Measurements from ENCODE around the gene RNASE13. TPM values are rescaled to one million over a fixed set of nuclear protein-coding genes. Genes with fewer than 3 reads are reported as not detected.

Gene RNASE13
- polyA plus RNA-seq, 1 experiment = not detected

- Histone ChIP-seq H3K27ac (ENCODE audit: low read depth, low read length) (no peak overlapping the region), H3K9me3 (ENCODE audit: control insufficient read depth, insufficient read depth, low read length) (no peaks in the 10 kb centered on the region), H3K4me3 (ENCODE audit: low read depth, low read length) (no peak overlapping the region), H3K27me3 (ENCODE audit: control insufficient read depth, insufficient read depth, low read length) (peaks cover 16% of the 10 kb centered on the region)
- CTCF ChIA-PET = interaction anchor here (0.6 to 4.0 kb wide), 10 partner anchors 20 to 137 kb away, joined by 3 to 42 read pairs (median 4); no protein-coding TSS in a partner anchor
- POLR2A ChIA-PET = interaction anchor here (1.0 to 1.8 kb wide), 3 partner anchors 24 to 76 kb away, joined by 3 to 16 read pairs (median 3); no protein-coding TSS in a partner anchor
- DNase-seq (ENCODE audit: low read depth, low spot score) = no peak
- no peak for TF ChIP-seq CTCF (IDR thresholded peaks at IDR 0.05; ENCODE audit: low read depth, low read length)
These were observed 12.8 kb upstream of the RNASE13 start for GRCh38 chr14:21047378-21047781.

- DNase-seq (ENCODE audit: low read depth, low spot score) = no peak
- no peak overlapping the region for H3K4me3 ChIP-seq (ENCODE audit: low read depth, low read length)
- ChIA-PET POLR2A (no interaction called here), CTCF (interaction anchor here (0.8 to 2.2 kb wide), 7 partner anchors 24 to 73 kb away, joined by 3 to 22 read pairs (median 3); no protein-coding TSS in a partner anchor)
- no peaks in the 10 kb centered on the region for H3K9me3 ChIP-seq (ENCODE audit: control insufficient read depth, insufficient read depth, low read length)
- TF ChIP-seq CTCF (IDR thresholded peaks at IDR 0.05; ENCODE audit: low read depth, low read length) = no peak
- H3K27me3 ChIP-seq (ENCODE audit: control insufficient read depth, insufficient read depth, low read length) = peaks cover 21% of the 10 kb centered on the region
- H3K27ac ChIP-seq (ENCODE audit: low read depth, low read length) = no peak overlapping the region
These were observed 9.5 kb upstream of the RNASE13 start for GRCh38 chr14:21043974-21044618.

DNA sequence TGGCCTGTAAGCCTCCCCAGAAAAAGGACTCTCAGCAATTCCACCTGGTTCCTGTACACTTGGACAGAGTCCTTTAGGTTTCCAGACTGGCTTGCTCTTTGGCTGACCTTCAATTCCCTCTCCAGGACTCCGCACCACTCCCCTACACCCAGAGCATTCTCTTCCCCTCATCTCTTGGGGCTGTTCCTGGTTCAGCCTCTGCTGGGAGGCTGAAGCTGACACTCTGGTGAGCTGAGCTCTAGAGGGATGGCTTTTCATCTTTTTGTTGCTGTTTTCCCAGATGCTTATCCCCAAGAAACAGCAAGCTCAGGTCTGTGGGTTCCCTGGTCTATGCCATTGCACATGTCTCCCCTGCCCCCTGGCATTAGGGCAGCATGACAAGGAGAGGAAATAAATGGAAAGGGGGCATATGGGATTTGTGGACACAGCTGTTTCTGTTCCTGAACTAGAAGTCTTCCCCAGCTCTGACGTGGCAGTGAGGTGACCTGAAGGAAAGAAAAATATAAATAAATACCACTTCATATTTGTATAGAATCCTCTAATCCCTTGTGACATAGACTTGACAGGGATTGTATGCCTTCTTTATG lies 8.9 kb upstream of the RNASE13 start:
- CTCF ChIA-PET = interaction anchor here (0.8 to 2.2 kb wide), 7 partner anchors 25 to 73 kb away, joined by 3 to 22 read pairs (median 3); no protein-coding TSS in a partner anchor
- POLR2A ChIA-PET = no interaction called here

GRCh38 chr14:21042918-21043317 lies 8.3 kb upstream of the RNASE13 start:
- TF ChIP-seq CTCF (IDR thresholded peaks at IDR 0.05; ENCODE audit: low read depth, low read length) = no peak
- POLR2A ChIA-PET = no interaction called here
- H3K4me3 ChIP-seq (ENCODE audit: low read depth, low read length) = no peak overlapping the region
- H3K27ac ChIP-seq (ENCODE audit: low read depth, low read length) = no peak overlapping the region
- peaks cover 21% of the 10 kb centered on the region for H3K27me3 ChIP-seq (ENCODE audit: control insufficient read depth, insufficient read depth, low read length)
- CTCF ChIA-PET = interaction anchor here (0.5 to 2.2 kb wide), 5 partner anchors 28 to 61 kb away, joined by 3 to 22 read pairs (median 7); no protein-coding TSS in a partner anchor
- no peaks in the 10 kb centered on the region for H3K9me3 ChIP-seq (ENCODE audit: control insufficient read depth, insufficient read depth, low read length)
- DNase-seq (ENCODE audit: low read depth, low spot score) = no peak

More for the DNA sequence above, 8.9 kb upstream of the RNASE13 start:
- no peak overlapping the region for H3K4me3 ChIP-seq (ENCODE audit: low read depth, low read length)
- peaks cover 21% of the 10 kb centered on the region for H3K27me3 ChIP-seq (ENCODE audit: control insufficient read depth, insufficient read depth, low read length)
- TF ChIP-seq CTCF (IDR thresholded peaks at IDR 0.05; ENCODE audit: low read depth, low read length) = no peak
- H3K9me3 ChIP-seq (ENCODE audit: control insufficient read depth, insufficient read depth, low read length) = no peaks in the 10 kb centered on the region
- no peak overlapping the region for H3K27ac ChIP-seq (ENCODE audit: low read depth, low read length)
- DNase-seq (ENCODE audit: low read depth, low spot score) = no peak

All from AG04450 (cell line).